ENCODE data around the gene FUT2.
"Not testable (repeated sequence)": the region's sequence is repeated elsewhere in the genome, so short reads cannot be mapped to it uniquely, and the experiment has no call there.

The FUT2 gene

GRCh38 chr19:48695743-48696352, at the start of gene FUT2:
TSS of gene FUT2 (plus strand) at chr19:48695971. CDS start at chr19:48702957, 6,986 bp downstream.
- DNase-seq (ENCODE audit: low read depth), result no peak

- no peak for DNase-seq (ENCODE audit: low read depth)
Measured at GRCh38 chr19:48646001-48646721, 49.6 kb upstream of the FUT2 start, which contains the start of gene CA11. TSS of gene CA11 (minus strand) at chr19:48646187. CDS start at chr19:48645632, 555 bp downstream.

- DNase-seq (ENCODE audit: low read depth), result peak; percentile 96
Measured at GRCh38 chr19:48646722-48647216, 49.0 kb upstream of the FUT2 start.

- no peak for DNase-seq (ENCODE audit: low read depth)
Measured at GRCh38 chr19:48648134-48648533, 47.6 kb upstream of the FUT2 start.

GRCh38 chr19:48650974-48651682, 44.6 kb upstream of the FUT2 start:
- no peak for DNase-seq (ENCODE audit: low read depth)

GRCh38 chr19:48651683-48652048, 44.1 kb upstream of the FUT2 start:
- no peak for DNase-seq (ENCODE audit: low read depth)

GRCh38 chr19:48654299-48655059, 41.3 kb upstream of the FUT2 start:
- DNase-seq (ENCODE audit: low read depth), result no peak

GRCh38 chr19:48656840-48657474, 38.8 kb upstream of the FUT2 start:
- DNase-seq (ENCODE audit: low read depth), result no peak

- not testable (repeated sequence) for DNase-seq (ENCODE audit: low read depth)
Measured at GRCh38 chr19:48657828-48658227, 37.9 kb upstream of the FUT2 start.

GRCh38 chr19:48658483-48658882, 37.3 kb upstream of the FUT2 start:
- DNase-seq (ENCODE audit: low read depth), result no peak

- DNase-seq (ENCODE audit: low read depth), result no peak
Measured at GRCh38 chr19:48659768-48660167, 36.0 kb upstream of the FUT2 start.

GRCh38 chr19:48660852-48661710, 34.7 kb upstream of the FUT2 start:
- peak; percentile 90 for DNase-seq (ENCODE audit: low read depth)

- no peak for DNase-seq (ENCODE audit: low read depth)
Measured at GRCh38 chr19:48661711-48662090, 34.1 kb upstream of the FUT2 start.

GRCh38 chr19:48663667-48664066, 32.1 kb upstream of the FUT2 start:
- no peak for DNase-seq (ENCODE audit: low read depth)

- no peak for DNase-seq (ENCODE audit: low read depth)
Measured at GRCh38 chr19:48664476-48664875, 31.3 kb upstream of the FUT2 start.

GRCh38 chr19:48665786-48666185, 30.0 kb upstream of the FUT2 start:
- DNase-seq (ENCODE audit: low read depth), result no peak

GRCh38 chr19:48668332-48668731, 27.4 kb upstream of the FUT2 start:
- DNase-seq (ENCODE audit: low read depth), result no peak

- DNase-seq (ENCODE audit: low read depth), result no peak
Measured at GRCh38 chr19:48668761-48669160, 27.0 kb upstream of the FUT2 start.

- DNase-seq (ENCODE audit: low read depth), result no peak
Measured at GRCh38 chr19:48669903-48670668, 25.7 kb upstream of the FUT2 start.
